Activated CD8-positive, alpha-beta memory T cell treated with anti-CD3 and anti-CD28 coated beads for 4 hours (primary cell): Measurements from ENCODE around the gene ADTRP.

ENCODE experiments used
- DNase-seq, 2 donors: peaks; one replicate each; pipeline ENCODE4 v3.0.0-alpha.2; 2020; ENCODE audit warnings: low read depth in 2 of 2

Gene ADTRP

DNA sequence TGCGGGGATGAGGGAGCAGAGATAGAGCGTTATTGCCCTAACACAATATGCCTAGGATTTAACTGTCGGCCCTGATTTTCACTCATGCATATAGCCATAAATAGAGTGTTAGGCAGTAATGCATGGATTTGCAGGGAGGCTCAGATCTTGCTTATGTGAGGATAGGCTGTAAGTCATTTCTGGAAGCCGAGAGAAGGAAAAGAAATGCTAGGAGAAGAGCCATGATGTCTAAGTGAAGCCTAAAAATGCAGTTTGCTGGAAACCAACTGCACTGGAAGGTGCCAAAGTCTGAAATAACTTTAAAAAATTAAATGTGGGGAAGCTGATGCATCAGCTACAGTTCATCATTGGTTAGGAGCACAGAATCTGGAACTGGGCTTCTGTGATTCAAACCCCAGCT is 54.3 kb downstream of the ADTRP start:
- DNase-seq: no peak

DNA sequence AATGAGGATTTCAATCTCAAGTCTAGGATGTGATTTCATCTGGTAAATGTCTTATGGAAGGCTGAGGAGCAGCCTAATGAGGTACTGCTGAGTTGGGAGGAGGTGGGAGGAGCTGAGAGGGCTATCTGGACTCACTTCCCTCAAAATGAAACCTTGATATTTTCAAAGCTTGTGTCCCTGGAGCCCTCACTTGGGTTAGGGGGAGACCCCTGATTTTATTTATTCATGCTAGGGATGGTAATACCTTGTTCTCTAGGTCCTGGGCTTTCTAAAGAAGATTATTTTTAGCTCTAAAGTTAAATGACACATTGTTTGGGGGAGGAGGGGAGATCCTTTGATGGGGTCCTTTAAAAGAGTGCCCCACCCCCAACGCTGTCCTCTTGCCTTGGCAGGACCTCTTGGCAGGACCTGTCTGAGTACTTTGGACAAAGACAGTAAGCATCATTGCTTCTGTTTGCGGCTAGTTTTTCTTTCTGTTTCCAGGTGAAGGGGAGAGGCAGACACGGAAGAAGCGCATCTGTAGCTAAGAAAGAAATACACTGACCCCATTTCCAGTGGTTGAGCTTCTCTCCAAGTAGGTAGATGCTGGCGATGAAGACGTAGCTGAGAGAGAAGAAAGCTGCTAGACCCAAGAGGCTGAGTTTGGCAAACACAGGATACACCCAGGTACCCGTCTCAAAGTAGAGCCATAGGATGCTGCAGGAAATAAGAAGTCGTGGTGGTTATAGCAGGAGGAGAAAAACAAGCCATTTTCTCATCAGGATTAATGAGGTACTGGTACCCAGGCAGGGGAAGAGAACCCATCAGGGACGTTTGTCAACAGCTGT is 55.6 kb downstream of the ADTRP start:
- DNase-seq: no peak

DNA sequence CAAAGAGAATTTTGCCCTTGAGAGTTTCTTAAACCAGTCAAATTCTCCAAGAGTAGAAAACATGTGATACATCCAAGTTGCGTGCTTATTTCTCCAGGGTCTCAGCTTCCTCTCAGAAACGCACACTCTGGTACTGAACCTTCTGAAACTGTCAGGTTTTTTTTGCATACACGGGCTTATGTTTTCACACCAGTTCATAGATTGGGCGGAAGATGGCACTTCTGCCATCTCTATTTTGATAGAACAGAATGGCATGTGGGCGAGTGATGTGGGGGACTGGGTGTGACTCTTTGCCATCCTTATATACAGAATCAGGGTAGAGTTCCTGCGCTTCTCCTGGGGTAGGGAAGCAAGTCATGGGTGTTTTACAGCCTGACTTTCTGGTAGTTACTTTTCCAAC is 56.4 kb downstream of the ADTRP start:
- no peak for DNase-seq

DNA sequence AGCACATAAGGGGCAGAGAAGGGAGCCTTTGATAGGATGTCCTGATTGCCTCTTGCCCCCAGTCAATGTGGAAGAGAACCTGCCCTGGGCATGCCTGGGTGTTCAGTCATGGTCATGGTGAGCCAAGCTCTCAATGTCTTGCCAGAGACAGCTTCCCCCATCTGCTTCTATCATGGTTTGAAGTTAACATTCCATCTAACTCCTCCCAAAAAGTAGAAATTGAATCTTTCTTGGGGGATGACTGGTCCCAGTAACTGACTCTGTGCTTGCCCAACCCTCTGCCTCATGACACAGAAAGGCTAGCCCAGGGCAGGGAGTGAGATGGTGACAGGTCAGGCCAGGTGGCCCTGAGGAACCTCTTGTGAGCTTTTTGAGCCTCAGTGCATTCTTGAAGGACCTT is 60.1 kb downstream of the ADTRP start:
- DNase-seq: no peak

DNA sequence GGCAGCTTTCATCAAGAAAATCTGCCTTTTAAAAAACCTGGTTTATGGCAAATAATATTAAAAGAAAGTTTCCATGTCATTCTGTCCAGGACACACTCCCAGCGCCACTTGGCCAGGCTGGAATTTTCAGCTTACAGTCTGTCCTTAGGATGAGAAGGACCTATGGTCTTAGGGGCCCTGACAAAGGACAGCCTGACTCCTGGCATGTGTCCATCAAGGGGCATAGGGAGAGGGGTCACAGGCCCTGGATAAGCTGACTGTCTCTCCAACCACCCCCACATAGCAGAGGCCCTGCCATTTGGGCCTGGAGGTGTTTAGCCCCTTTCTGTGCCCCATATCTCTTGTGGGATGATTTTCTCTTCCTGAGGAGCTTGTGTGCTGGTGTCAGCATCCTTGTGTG is 60.6 kb downstream of the ADTRP start:
- no peak for DNase-seq

DNA sequence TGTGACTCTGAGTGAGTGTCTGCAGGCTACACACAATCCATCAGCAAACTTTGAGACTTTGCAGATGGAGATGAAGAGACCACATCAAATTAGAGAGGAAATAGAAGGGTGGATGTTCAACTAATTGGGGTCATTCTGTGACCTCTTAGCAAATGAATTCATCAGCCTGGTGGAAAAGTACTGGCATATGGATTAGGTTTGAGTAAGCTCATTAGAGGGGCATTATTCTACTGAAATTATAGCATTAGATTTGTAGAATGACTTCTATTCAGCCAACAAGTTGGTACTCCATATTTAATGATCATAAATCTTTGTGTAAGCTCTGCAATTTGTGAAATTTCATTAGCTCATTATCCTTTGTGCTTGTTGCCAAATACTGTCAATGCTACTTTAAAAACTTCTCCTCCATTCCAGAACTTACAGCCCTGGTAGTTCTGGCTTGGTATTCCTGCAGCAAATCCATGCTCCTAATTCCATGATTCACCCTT is 63.8 kb downstream of the ADTRP start:
- DNase-seq: no peak

DNA sequence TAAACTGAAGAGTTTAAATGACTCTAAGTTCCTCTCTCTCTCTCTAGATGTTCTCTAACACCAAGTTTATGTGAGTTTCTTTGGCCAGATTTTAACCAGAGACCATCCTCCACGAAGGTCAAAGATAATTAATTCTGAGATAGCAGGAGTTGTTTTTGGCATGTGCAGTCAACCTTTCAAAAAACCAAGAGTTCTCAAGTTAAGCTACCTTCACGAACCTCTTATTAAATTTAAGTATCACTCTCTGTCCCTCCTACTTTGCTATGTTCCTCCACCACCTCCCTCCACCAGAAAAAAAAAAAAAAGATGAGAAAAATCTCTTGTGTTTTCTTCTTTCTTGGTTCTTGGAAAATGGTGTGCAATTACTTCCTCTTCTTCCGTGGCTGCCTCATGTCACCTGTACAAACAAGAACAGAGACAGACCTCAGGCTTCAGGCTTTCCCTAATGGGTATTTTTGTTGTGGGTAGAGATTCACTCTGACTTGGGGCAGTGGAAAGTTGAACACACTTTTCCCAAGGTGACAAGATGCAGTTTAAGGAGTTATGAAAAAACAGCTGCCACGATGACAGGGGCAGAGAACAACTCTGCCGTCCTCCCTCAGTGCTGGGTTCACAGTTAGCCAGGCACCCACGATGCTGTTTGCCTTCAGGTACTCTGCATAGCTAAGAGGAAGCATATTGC is 64.3 kb downstream of the ADTRP start:
- DNase-seq: no peak

DNA sequence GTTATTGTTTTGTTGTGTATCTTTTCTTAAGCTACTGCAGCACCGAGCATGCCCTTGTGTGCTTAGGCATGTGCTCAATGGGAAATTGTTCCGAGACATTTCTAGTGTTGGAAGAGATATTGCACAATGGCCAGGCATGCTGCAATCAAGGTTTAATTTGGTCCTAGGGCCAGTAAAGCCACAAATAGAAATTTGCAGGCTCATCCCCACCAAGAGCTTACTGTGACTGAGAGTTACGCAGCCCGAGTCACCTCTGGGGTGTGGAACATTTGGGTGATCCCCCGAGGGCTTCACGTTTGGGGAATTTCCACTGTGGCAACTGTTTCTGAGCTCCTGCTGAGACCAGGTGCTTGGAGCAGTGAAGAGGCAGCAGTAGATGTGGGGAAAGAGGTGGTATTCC is 65.8 kb downstream of the ADTRP start:
- DNase-seq: no peak

DNA sequence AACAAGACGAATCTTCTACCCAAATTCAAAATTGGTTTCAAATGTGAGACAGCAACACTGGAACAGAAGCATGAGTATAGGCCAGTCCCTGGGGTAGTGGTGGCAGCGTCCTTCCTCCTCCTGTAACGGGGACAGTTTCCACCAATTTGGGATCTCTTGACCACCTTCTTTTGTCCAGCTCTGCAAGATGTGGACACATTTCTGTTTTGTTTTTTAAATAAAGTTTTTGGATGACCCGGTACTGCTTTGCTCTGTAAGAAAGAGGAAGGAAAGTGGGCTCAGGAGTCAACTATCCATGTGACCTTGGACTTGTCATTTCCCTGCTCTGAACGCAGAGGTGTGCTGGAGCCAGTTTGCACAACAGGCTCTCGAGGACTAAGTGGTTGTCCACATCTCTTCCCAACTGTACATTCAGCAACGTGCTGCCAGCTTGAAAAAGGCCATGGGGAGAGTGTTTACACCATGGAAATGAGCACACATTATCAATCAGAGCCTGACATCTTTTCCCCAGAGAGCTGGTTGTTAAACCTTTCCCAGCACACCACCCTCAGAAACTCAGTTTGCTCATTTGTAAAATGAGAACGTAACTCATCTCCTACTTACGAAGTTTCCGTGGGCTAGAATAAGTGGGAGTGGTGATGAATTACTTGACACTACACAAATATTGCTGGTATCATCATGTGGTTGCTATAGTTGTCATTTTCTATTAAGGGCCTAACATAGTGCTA is 66.5 kb downstream of the ADTRP start:
- DNase-seq: no peak

DNA sequence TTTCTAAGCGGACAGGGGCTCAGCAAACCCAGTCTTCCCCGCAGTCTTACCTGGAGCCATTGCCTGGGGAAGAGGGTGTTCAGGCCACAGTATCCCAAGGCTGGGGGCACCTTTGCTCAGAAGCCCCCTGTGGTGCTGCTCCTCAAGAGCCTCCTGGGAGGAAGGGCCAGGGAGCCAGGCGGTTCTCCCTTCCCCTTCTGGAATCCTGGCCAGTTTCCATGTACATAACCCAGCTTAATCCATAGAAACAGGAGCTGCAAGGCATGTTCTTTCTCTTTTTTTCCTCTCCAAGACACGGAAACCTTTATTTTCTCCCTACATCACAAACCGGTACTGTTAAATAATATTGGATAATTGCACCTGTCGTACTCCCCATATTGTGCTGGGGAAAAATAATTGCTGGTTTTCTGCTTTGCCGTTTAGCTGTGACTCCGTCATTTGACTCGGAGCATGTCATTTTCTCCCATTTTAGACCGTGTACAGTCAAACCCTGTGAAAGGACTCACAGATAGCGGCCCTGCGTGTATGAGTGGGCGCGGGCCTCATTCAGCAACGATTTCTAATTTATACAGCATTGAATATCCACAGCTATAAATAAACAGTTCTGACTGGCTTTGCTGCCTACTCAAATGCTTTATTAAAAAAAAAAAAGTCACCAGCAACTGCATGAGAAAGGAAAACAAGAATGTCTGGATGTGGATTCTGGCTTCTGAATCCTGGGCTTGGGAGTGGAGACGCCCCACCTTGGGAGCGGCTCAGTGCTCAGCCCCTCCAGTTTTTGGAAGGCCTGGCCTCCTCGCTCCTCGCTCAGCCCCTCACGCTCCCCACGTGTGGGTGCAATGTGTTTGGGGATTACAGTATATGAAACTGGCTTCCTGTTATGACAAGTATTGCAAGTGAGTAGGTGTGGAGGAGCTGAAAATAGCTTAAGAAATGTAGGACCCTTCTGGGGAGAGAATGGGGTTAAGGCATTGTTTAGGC is 67.3 kb downstream of the ADTRP start:
- peak in 1 of 2 donors; percentile 49 for DNase-seq

DNA sequence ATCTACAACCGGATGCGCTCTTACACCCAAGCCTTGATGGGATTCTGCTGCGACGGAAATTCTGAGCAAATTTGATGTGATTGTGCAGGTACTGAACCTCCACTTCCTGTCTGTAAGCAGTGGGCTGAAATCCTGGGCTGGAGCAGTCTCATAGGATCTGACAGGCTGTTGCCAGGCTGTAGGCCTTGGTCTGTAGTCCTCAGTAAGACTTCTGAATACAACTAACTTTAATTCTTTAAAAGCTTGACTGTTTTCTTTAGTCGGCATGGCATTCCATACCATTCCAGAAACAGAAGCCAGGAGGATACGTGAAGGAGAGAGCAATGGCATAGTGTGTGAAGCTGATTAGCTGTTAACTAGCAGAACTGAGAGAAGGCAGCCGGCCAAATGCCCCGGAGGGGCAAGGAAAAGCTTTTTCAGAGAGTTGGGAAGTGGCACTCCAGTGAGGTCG is 68.3 kb downstream of the ADTRP start:
- DNase-seq: peak in 1 of 2 donors; percentile 55

DNA sequence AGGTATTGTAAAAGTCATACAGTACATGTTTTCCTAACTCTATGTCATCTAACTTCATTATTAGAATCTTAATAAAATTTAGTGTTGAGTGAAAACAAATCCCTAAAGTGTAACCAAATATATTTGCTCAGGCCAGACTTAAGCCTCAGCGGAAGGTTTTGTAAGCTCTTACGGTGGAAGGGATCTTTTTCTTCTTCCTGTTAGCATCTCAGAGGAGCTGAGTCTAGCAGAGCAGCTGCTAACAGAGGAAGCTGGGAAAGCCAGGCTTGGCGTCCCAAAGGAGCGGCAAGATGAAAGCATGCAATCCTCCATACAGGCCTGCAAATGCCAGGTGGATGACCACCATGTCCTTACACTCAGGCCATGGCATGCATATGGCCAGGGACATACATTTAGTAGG is 72.4 kb downstream of the ADTRP start:
- no peak for DNase-seq

DNA sequence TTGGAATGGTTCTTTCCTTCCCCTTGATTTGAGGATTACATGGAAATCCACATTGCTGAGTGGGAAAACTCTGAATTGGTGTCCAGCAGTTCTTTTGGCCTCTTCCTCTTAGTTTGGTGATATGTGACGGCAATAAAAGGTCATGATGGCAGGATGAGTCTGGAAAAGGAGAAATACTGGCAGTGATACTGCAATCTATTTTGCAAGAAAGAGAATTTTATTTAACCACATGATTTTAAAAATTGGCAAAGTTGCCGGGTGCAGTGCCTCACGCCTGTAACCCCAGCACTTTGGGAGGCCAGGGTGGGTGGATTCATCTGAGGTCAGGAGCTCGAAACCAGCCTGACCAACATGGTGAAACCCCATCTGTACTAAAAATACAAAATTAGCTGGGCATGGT is 73.1 kb downstream of the ADTRP start:
- DNase-seq: no peak

DNA sequence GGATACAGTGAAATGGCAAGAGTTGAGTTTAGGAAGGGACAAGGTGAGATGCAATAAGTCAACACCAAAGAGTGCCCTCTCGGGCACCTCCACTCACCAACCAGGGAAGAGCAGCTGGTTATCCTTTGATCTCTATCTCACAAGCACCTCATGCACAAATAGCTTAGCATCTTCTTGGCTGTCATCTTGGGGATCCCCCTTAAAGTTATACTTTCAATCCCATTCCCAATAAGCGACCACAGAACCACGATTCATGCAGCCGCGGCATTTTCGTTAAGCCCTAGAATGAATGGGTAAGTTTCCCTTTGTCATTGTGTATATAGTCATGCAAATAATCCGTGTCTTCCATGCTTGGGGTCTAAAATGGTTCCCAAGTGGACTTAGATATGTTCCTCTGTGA is 73.5 kb downstream of the ADTRP start:
- DNase-seq: no peak

DNA sequence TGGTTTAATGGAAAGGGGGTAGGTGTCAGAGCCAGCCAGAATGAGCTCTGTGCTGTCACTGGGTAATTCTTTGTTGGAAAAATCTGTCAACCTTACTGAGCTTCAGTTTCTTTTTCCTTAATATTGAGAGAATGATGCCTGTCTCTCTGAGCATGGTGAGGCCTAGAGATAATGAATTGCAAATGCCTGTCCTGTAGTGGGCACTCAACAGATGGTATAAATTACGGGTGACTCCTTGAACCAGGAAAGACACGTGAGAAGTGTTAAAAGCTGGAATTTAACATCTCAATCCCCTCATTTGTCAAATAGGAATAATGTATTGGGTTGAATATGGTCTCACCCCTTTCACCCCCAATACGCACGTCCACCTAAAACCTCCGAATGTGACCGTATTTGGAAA is 74.9 kb downstream of the ADTRP start:
- DNase-seq: no peak

DNA sequence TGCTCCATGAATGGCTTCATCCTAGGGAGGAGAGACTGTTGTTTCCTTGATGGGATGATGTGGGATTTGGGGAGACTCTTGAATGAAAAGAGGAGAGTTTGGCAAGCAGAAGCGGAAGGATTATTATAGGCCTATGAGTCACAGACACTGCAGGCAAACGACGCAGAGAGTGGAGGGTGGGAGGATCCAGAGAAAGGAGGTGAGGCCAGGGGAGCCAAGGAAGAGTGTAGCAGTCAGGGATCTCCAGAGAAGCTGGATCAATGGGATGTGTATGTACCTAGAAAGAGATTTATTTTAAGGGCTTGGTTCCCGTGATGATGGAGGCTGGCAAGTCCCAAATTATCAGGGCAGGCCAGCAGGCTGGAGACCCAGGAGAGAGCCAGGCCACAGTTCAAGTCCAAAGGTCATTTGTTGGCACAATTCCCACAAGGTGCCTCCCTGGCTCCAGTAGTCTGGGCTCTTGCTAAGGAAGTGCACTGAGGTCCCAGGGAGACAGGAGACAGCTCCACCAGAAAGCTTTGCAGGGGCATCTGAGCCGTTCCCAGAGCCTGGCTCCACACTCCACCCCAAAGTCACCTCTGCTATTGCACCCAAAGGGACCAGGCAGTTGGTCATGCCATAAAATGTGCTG is 76.0 kb downstream of the ADTRP start:
- no peak for DNase-seq

DNA sequence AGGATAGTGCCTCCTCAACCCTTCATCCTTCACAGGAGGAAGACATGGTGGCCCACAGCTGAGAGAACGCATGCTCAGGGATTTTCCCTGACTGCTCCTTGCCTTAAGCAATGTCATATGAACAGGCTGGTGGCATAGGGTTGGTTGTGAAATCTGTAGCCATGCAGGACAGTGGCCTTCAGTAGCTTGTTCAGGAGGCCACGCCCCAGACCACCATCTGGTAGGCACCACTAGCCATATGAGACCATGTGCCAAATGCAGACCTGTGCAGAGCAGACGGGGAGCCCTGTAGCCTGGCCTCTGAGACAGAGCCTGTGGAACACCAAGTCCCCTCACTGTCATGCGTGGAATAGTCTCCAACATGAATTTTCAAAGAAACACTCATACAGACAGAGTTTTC is 76.5 kb downstream of the ADTRP start:
- no peak for DNase-seq

DNA sequence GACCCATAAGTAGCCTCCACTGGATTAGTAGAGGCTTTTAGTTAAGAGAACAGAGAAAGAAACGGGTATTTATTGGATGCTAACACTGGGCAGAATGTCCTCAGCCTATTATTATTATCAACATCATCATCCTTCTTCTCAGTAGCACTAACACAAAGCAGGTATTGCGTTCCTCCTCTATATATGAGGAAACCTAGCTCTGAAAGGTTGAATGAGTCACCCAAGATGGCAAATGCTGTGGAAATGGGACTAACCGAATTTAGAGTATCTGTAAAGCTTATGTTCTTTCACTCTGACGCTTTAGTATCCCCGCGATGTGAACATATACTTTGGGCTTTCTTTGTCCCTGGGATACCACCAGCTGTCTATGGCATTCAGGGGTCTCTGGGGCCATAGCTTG is 77.0 kb downstream of the ADTRP start:
- no peak for DNase-seq

DNA sequence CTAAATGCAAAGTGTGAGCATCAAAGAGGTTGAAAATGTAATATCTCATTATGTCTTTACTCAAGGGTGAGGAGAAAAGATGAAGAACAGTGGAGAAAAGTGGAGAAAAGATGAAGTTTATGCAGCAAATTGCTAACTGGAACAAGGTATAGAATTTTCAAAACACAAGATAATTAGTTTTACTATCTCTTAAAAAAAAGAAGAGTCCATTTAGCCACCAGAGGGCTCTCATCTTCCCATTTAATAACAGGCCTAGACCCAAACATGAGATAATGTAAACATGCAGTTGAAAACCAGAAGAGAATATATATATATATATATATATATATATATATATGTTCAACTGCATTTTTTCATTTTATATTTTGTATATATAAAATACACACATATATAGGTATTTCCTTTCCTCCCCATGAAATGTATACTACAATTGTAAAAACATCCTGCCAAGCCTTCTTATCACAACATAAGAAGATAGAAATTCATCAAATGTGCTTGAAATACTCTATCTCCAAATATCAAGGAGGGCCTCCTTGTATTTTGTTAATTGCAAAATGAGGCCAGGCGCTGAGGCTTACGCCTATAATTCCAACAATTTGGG is 78.4 kb downstream of the ADTRP start:
- no peak for DNase-seq

DNA sequence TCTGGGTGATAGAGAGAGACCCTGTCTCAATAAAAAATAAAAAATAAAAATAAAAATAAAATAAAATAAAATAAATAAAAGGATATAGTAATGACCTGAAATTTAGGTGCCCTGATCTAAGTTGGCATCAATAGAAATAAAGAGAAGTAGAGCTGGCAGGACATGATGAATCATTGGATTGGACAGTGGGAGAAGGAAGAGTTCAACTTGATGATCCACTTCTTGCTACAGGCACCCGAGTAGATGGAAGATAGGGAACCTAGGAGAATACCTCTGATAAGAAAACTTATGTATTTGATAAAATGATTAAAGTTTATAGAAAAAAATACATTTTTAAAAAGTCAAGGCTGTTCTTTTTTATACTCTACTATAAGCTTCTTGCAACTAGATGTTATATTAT is 79.0 kb downstream of the ADTRP start:
- no peak for DNase-seq
